Activated T-helper 2 cell treated with anti-CD3 and anti-CD28 coated beads, Interferon-gamma antibody, Interleukin-2, Interleukin-4, amounts not matched to agents 10 μg/mL and 5 μg/mL and 100 μg/mL, durations not matched to agents 14 hours and 24 hours and 36 hours (primary cell): ENCODE data around the gene SIGMAR1. TPM values are rescaled to one million over a fixed set of nuclear protein-coding genes. Genes with fewer than 3 reads are reported as not detected.

ENCODE experiments used
- DNase-seq: peaks from one replicate; pipeline ENCODE4 v3.0.0; 2021; ENCODE audit warnings: low spot score
- H3K27ac Mint-ChIP-seq: one replicate; pipeline ENCODE4 v1.8.0; 2021; ENCODE audit warnings: mixed read lengths
- H3K27me3 Mint-ChIP-seq: one replicate; pipeline ENCODE4 v1.8.0; 2021; ENCODE audit warnings: low read depth, mixed read lengths
- H3K36me3 Mint-ChIP-seq: one replicate; pipeline ENCODE4 v1.8.0; 2021; ENCODE audit warnings: low read depth, mixed read lengths
- H3K4me1 Mint-ChIP-seq: one replicate; pipeline ENCODE4 v1.8.0; 2021; ENCODE audit warnings: low read depth, mixed read lengths
- H3K4me3 Mint-ChIP-seq: one replicate; pipeline ENCODE4 v1.8.0; 2021; ENCODE audit warnings: low read depth, mild to moderate bottlenecking, moderate library complexity, mixed read lengths
- H3K9me3 Mint-ChIP-seq: one replicate; pipeline ENCODE4 v1.8.0; 2021; ENCODE audit warnings: mixed read lengths
- intact Hi-C: fragments of 100-400 bp; cut with micrococcal nuclease; formaldehyde crosslinking; loops from one replicate; pipeline ENCODE4 v1.15.1; 2023
- total RNA-seq: library from RNA; stranded (reverse); gene quantifications from 2 replicates; pipeline ENCODE4 v1.2.3, GENCODE V29; 2022

The SIGMAR1 gene
- total RNA-seq, 1 donor from 2014 or later: 109 TPM

GRCh38 chr9:34588671-34589635 is 48.6 kb downstream of the SIGMAR1 start:
- Mint-ChIP-seq H3K9me3 (no peaks in the 10 kb centered on the region), H3K36me3 (no peaks in the 10 kb centered on the region), H3K27ac (no peak overlapping the region), H3K4me1 (peaks cover 2% of the 10 kb centered on the region), H3K4me3 (peak overlapping the region; percentile 9), H3K27me3 (peaks cover 77% of the 10 kb centered on the region)
- no peak for DNase-seq
- intact Hi-C loops: loop anchor here (2.0 kb wide), 1 partner anchor 36 kb away; no protein-coding TSS in a partner anchor

- no peaks in the 10 kb centered on the region for H3K36me3 Mint-ChIP-seq
- no peak for DNase-seq
- no peak overlapping the region for H3K4me3 Mint-ChIP-seq
- no peaks in the 10 kb centered on the region for H3K9me3 Mint-ChIP-seq
- H3K27ac Mint-ChIP-seq: no peak overlapping the region
- intact Hi-C loops: no loop called here
- H3K4me1 Mint-ChIP-seq: peaks cover 2% of the 10 kb centered on the region
- H3K27me3 Mint-ChIP-seq: peaks cover 71% of the 10 kb centered on the region
Observed at GRCh38 chr9:34587271-34587670, 50.3 kb downstream of the SIGMAR1 start.

- peaks cover 73% of the 10 kb centered on the region for H3K27me3 Mint-ChIP-seq
- DNase-seq: no peak
- H3K36me3 Mint-ChIP-seq: no peaks in the 10 kb centered on the region
- no peak overlapping the region for H3K4me3 Mint-ChIP-seq
- peaks cover 2% of the 10 kb centered on the region for H3K4me1 Mint-ChIP-seq
- no peak overlapping the region for H3K27ac Mint-ChIP-seq
- intact Hi-C loops: no loop called here
- H3K9me3 Mint-ChIP-seq: no peaks in the 10 kb centered on the region
Observed at GRCh38 chr9:34585946-34586669, 51.5 kb downstream of the SIGMAR1 start.

- no peaks in the 10 kb centered on the region for H3K4me1 Mint-ChIP-seq
- H3K9me3 Mint-ChIP-seq: no peaks in the 10 kb centered on the region
- DNase-seq: no peak
- H3K27ac Mint-ChIP-seq: no peak overlapping the region
- intact Hi-C loops: no loop called here
- no peaks in the 10 kb centered on the region for H3K36me3 Mint-ChIP-seq
- peaks cover 74% of the 10 kb centered on the region for H3K27me3 Mint-ChIP-seq
- H3K4me3 Mint-ChIP-seq: no peak overlapping the region
Observed at GRCh38 chr9:34584970-34585369, 52.6 kb downstream of the SIGMAR1 start.

Other genes with a start within 250 kb of the SIGMAR1 start
- gene FAM219A, start 179.2 kb downstream of the SIGMAR1 start, total RNA-seq: 17.3 and 19.7 TPM in 2 replicates
- gene DNAI1, start 179.0 kb downstream of the SIGMAR1 start, total RNA-seq: not detected in 2 replicates
- not detected in 2 replicates for gene ENHO, start 114.8 kb downstream of the SIGMAR1 start, total RNA-seq
- not detected in 2 replicates for gene CNTFR, start 48.1 kb downstream of the SIGMAR1 start, total RNA-seq
- gene RPP25L, start 25.7 kb downstream of the SIGMAR1 start, total RNA-seq: 33.7 and 35.0 TPM in 2 replicates
- 57.8 and 65.5 TPM in 2 replicates for gene DCTN3, start 17.3 kb downstream of the SIGMAR1 start, total RNA-seq
- 0.14 and 0.21 TPM in 2 replicates for gene ARID3C, start 8.7 kb downstream of the SIGMAR1 start, total RNA-seq
- gene GALT, start 8.9 kb upstream of the SIGMAR1 start, total RNA-seq: 74.3 and 78.4 TPM in 2 replicates
- gene IL11RA, start 14.4 kb upstream of the SIGMAR1 start, total RNA-seq: 27.4 and 33.8 TPM in 2 replicates
- gene CCL27, start 24.9 kb upstream of the SIGMAR1 start, total RNA-seq: 0.25 and 0.55 TPM in 2 replicates
- gene CCL19, start 53.5 kb upstream of the SIGMAR1 start, total RNA-seq: not detected in 2 replicates
- not detected in 2 replicates for gene CCL21, start 72.3 kb upstream of the SIGMAR1 start, total RNA-seq